IgD-negative memory B cell (primary cell): ENCODE data around the gene TWF2. TPM values are rescaled to one million over a fixed set of nuclear protein-coding genes. Genes with fewer than 3 reads are reported as not detected.
"Not testable (repeated sequence)": the region's sequence is repeated elsewhere in the genome, so short reads cannot be mapped to it uniquely, and the experiment has no call there.

Source experiments
- H3K27ac Mint-ChIP-seq, 3 donors: one replicate each; pipeline ENCODE4 v1.8.0; 2020 to 2022; ENCODE audit warnings: mild to moderate bottlenecking in 3 of 3, mixed read lengths in 3 of 3, moderate library complexity in 1 of 3
- H3K27me3 Mint-ChIP-seq: one replicate; pipeline ENCODE4 v1.8.0; 2021; ENCODE audit warnings: mixed read lengths
- H3K36me3 Mint-ChIP-seq: one replicate; pipeline ENCODE4 v1.8.0; 2020; ENCODE audit warnings: mild to moderate bottlenecking, mixed read lengths
- H3K4me1 Mint-ChIP-seq, 3 donors: one replicate each; pipeline ENCODE4 v1.8.0; 2020 to 2022; ENCODE audit warnings: mixed read lengths in 3 of 3, mild to moderate bottlenecking in 1 of 3
- H3K4me3 Mint-ChIP-seq, 4 donors: one replicate each; pipeline ENCODE4 v1.8.0; 2020 to 2022; ENCODE audit warnings: mild to moderate bottlenecking in 4 of 4, mixed read lengths in 4 of 4, moderate library complexity in 3 of 4
- H3K9me3 Mint-ChIP-seq, 3 donors: one replicate each; pipeline ENCODE4 v1.8.0; 2020 to 2021; ENCODE audit warnings: mixed read lengths in 3 of 3, mild to moderate bottlenecking in 1 of 3
- polyA plus RNA-seq: library from polyadenylated mRNA; unstranded; fragments of 300-500 nt; fragmentation: Illumina TruSeq; gene quantifications from one replicate; pipeline ENCODE4 v1.2.3, GENCODE V29; 2021

The TWF2 gene
- polyA plus RNA-seq, 1 donor from 2014 or later, result 108 TPM

GRCh38 chr3:52272172-52272571 lies 33.2 kb upstream of the TWF2 start:
- not testable (repeated sequence) for H3K9me3 Mint-ChIP-seq, H3K27me3 Mint-ChIP-seq, H3K36me3 Mint-ChIP-seq
- Mint-ChIP-seq H3K4me3 (peak overlapping the region in 3 of 4 donors; percentile 80 to 81 (median 80)), H3K27ac (peak overlapping the region; percentile 85 to 97 (median 87)), H3K4me1 (peaks cover 44 to 65% (median 61%) of the 10 kb centered on the region in 3 donors)

- H3K27ac Mint-ChIP-seq, result peak overlapping the region; percentile 85 to 97 (median 87)
- H3K4me1 Mint-ChIP-seq, result peaks cover 37 to 57% (median 54%) of the 10 kb centered on the region in 3 donors
- H3K9me3 Mint-ChIP-seq, result no peaks in the 10 kb centered on the region
- H3K36me3 Mint-ChIP-seq, result peaks cover 7% of the 10 kb centered on the region
- H3K4me3 Mint-ChIP-seq, result peak overlapping the region; percentile 46 to 81 (median 80)
- H3K27me3 Mint-ChIP-seq, result no peaks in the 10 kb centered on the region
These were observed 31.3 kb upstream of the TWF2 start for GRCh38 chr3:52270252-52270754.

GRCh38 chr3:52269776-52270175 lies 30.8 kb upstream of the TWF2 start:
- Mint-ChIP-seq H3K4me3 (peak overlapping the region in 3 of 4 donors; percentile 80 to 81 (median 80)), H3K9me3 (no peaks in the 10 kb centered on the region), H3K36me3 (peaks cover 7% of the 10 kb centered on the region), H3K4me1 (peaks cover 34 to 55% (median 50%) of the 10 kb centered on the region in 3 donors), H3K27ac (peak overlapping the region; percentile 85 to 97 (median 87)), H3K27me3 (no peaks in the 10 kb centered on the region)

- H3K4me1 Mint-ChIP-seq, result peaks cover 49 to 57% (median 57%) of the 10 kb centered on the region in 3 donors
- peak overlapping the region in 2 of 4 donors; percentile 27 to 32 for H3K4me3 Mint-ChIP-seq
- peaks cover 7% of the 10 kb centered on the region for H3K36me3 Mint-ChIP-seq
- H3K9me3 Mint-ChIP-seq, result no peaks in the 10 kb centered on the region
- H3K27ac Mint-ChIP-seq, result peak overlapping the region; percentile 14 to 74 (median 69)
- H3K27me3 Mint-ChIP-seq, result no peaks in the 10 kb centered on the region
These were observed 29.1 kb upstream of the TWF2 start for GRCh38 chr3:52268036-52268435.

- Mint-ChIP-seq H3K36me3 (peaks cover 10% of the 10 kb centered on the region), H3K27me3 (no peaks in the 10 kb centered on the region), H3K9me3 (no peaks in the 10 kb centered on the region), H3K4me1 (peaks cover 46 to 55% (median 55%) of the 10 kb centered on the region in 3 donors), H3K4me3 (no peak overlapping the region), H3K27ac (no peak overlapping the region)
These were observed 26.4 kb upstream of the TWF2 start for GRCh38 chr3:52265387-52265786.

GRCh38 chr3:52262447-52262846 lies 23.5 kb upstream of the TWF2 start:
- Mint-ChIP-seq H3K27me3 (no peaks in the 10 kb centered on the region), H3K36me3 (peaks cover 12% of the 10 kb centered on the region), H3K4me1 (peaks cover 36 to 45% (median 38%) of the 10 kb centered on the region in 3 donors), H3K27ac (peak overlapping the region; percentile 9 to 80 (median 76)), H3K9me3 (no peaks in the 10 kb centered on the region), H3K4me3 (peak overlapping the region in 3 of 4 donors; percentile 20 to 88 (median 31))

GRCh38 chr3:52259448-52259847 lies 20.5 kb upstream of the TWF2 start:
- no peaks in the 10 kb centered on the region for H3K27me3 Mint-ChIP-seq
- H3K4me3 Mint-ChIP-seq, result no peak overlapping the region
- H3K4me1 Mint-ChIP-seq, result peaks cover 34 to 39% (median 38%) of the 10 kb centered on the region in 3 donors
- H3K27ac Mint-ChIP-seq, result peak overlapping the region in 2 of 3 donors; percentile 34 to 87
- H3K36me3 Mint-ChIP-seq, result peaks cover 11% of the 10 kb centered on the region
- H3K9me3 Mint-ChIP-seq, result no peaks in the 10 kb centered on the region

- H3K9me3 Mint-ChIP-seq, result no peaks in the 10 kb centered on the region
- H3K4me3 Mint-ChIP-seq, result no peak overlapping the region
- H3K4me1 Mint-ChIP-seq, result peaks cover 34 to 38% (median 37%) of the 10 kb centered on the region in 3 donors
- no peaks in the 10 kb centered on the region for H3K27me3 Mint-ChIP-seq
- peak overlapping the region in 2 of 3 donors; percentile 34 to 87 for H3K27ac Mint-ChIP-seq
- H3K36me3 Mint-ChIP-seq, result peaks cover 10% of the 10 kb centered on the region
These were observed 20.1 kb upstream of the TWF2 start for GRCh38 chr3:52259035-52259434.

GRCh38 chr3:52257911-52258310 lies 19.0 kb upstream of the TWF2 start:
- no peaks in the 10 kb centered on the region for H3K27me3 Mint-ChIP-seq
- peaks cover 12% of the 10 kb centered on the region for H3K36me3 Mint-ChIP-seq
- H3K27ac Mint-ChIP-seq, result peak overlapping the region in 1 of 3 donors; percentile 71
- H3K4me3 Mint-ChIP-seq, result no peak overlapping the region
- no peaks in the 10 kb centered on the region for H3K9me3 Mint-ChIP-seq
- H3K4me1 Mint-ChIP-seq, result peaks cover 34 to 41% (median 37%) of the 10 kb centered on the region in 3 donors

GRCh38 chr3:52256622-52257021 lies 17.7 kb upstream of the TWF2 start:
- H3K4me3 Mint-ChIP-seq, result no peak overlapping the region
- peaks cover 23 to 34% (median 28%) of the 10 kb centered on the region in 3 donors for H3K4me1 Mint-ChIP-seq
- no peaks in the 10 kb centered on the region for H3K27me3 Mint-ChIP-seq

GRCh38 chr3:52256159-52256558 lies 17.2 kb upstream of the TWF2 start:
- Mint-ChIP-seq H3K27ac (peak overlapping the region in 1 of 3 donors; percentile 73), H3K27me3 (no peaks in the 10 kb centered on the region), H3K4me1 (peaks cover 20 to 29% (median 23%) of the 10 kb centered on the region in 3 donors), H3K36me3 (peaks cover 13% of the 10 kb centered on the region), H3K4me3 (no peak overlapping the region), H3K9me3 (no peaks in the 10 kb centered on the region)

More at GRCh38 chr3:52256622-52257021, 17.7 kb upstream of the TWF2 start:
- Mint-ChIP-seq H3K27ac (peak overlapping the region in 1 of 3 donors; percentile 67), H3K36me3 (peaks cover 14% of the 10 kb centered on the region), H3K9me3 (no peaks in the 10 kb centered on the region)

GRCh38 chr3:52254608-52255007 lies 15.7 kb upstream of the TWF2 start:
- H3K9me3 Mint-ChIP-seq, result no peaks in the 10 kb centered on the region
- H3K36me3 Mint-ChIP-seq, result peaks cover 10% of the 10 kb centered on the region
- peak overlapping the region in 1 of 3 donors; percentile 96 for H3K27ac Mint-ChIP-seq
- peak overlapping the region in 2 of 4 donors; percentile 45 to 65 for H3K4me3 Mint-ChIP-seq
- H3K27me3 Mint-ChIP-seq, result no peaks in the 10 kb centered on the region
- H3K4me1 Mint-ChIP-seq, result peaks cover 18 to 37% (median 19%) of the 10 kb centered on the region in 3 donors

GRCh38 chr3:52253314-52254304 lies 14.7 kb upstream of the TWF2 start:
- Mint-ChIP-seq H3K9me3 (no peaks in the 10 kb centered on the region), H3K4me1 (peaks cover 18 to 37% (median 21%) of the 10 kb centered on the region in 3 donors), H3K4me3 (peak overlapping the region; percentile 53 to 89 (median 77)), H3K27ac (peak overlapping the region; percentile 86 to 96 (median 95)), H3K27me3 (no peaks in the 10 kb centered on the region), H3K36me3 (peaks cover 8% of the 10 kb centered on the region)

- Mint-ChIP-seq H3K9me3 (no peaks in the 10 kb centered on the region), H3K36me3 (peaks cover 5% of the 10 kb centered on the region), H3K27me3 (no peaks in the 10 kb centered on the region), H3K27ac (peak overlapping the region in 2 of 3 donors; percentile 7 to 58), H3K4me1 (peaks cover 21 to 47% (median 38%) of the 10 kb centered on the region in 3 donors), H3K4me3 (peak overlapping the region in 1 of 4 donors; percentile 18)
These were observed 11.2 kb upstream of the TWF2 start for GRCh38 chr3:52250122-52250521.

GRCh38 chr3:52249683-52250082 lies 10.7 kb upstream of the TWF2 start:
- Mint-ChIP-seq H3K4me3 (peak overlapping the region in 2 of 4 donors; percentile 18 to 21), H3K27ac (peak overlapping the region; percentile 58 to 87 (median 81)), H3K36me3 (peaks cover 5% of the 10 kb centered on the region), H3K27me3 (no peaks in the 10 kb centered on the region), H3K9me3 (no peaks in the 10 kb centered on the region), H3K4me1 (peaks cover 26 to 51% (median 41%) of the 10 kb centered on the region in 3 donors)
